Measurements from ENCODE around the gene CSMD2. TPM values are rescaled to one million over a fixed set of nuclear protein-coding genes. Genes with fewer than 3 reads are reported as not detected.

Gene CSMD2
- total RNA-seq, 1 donor from 2014 or later = 0.55 TPM

DNA sequence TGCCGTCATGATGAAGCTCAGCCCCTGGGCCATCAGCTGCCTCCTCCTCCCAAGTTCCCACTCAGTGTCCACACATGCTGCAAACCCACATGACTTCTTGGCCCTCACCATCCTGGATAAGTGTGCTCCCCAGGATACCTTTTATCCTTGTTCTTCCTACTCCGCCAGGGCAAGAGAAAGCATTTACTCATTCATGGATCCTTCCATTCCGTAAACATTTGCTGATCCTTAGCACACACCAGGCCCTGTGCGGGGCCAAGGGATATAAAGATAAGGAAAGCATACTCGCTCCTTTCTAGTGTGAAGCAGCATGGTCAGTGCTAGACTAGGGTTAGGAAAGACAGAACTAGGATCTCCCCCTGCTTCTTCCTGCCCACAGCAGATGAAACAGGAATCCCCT is 423.3 kb downstream of the CSMD2 start:
- Mint-ChIP-seq H3K4me1 (ENCODE audit: low read depth) (no peaks in the 10 kb centered on the region), H3K4me3 (ENCODE audit: unreplicated experiment) (no peak overlapping the region), H3K36me3 (ENCODE audit: low read depth) (no peaks in the 10 kb centered on the region), H3K27ac (ENCODE audit: unreplicated experiment) (no peak overlapping the region), H3K9me3 (ENCODE audit: low read depth) (no peaks in the 10 kb centered on the region), H3K27me3 (ENCODE audit: low read depth) (peaks cover 2% of the 10 kb centered on the region)
- DNase-seq (ENCODE audit: low spot score) = no peak
- TF ChIP-seq, protein P1, sequence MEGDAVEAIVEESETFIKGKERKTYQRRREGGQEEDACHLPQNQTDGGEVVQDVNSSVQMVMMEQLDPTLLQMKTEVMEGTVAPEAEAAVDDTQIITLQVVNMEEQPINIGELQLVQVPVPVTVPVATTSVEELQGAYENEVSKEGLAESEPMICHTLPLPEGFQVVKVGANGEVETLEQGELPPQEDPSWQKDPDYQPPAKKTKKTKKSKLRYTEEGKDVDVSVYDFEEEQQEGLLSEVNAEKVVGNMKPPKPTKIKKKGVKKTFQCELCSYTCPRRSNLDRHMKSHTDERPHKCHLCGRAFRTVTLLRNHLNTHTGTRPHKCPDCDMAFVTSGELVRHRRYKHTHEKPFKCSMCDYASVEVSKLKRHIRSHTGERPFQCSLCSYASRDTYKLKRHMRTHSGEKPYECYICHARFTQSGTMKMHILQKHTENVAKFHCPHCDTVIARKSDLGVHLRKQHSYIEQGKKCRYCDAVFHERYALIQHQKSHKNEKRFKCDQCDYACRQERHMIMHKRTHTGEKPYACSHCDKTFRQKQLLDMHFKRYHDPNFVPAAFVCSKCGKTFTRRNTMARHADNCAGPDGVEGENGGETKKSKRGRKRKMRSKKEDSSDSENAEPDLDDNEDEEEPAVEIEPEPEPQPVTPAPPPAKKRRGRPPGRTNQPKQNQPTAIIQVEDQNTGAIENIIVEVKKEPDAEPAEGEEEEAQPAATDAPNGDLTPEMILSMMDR (IDR thresholded peaks at IDR 0.05) = no peak

DNA sequence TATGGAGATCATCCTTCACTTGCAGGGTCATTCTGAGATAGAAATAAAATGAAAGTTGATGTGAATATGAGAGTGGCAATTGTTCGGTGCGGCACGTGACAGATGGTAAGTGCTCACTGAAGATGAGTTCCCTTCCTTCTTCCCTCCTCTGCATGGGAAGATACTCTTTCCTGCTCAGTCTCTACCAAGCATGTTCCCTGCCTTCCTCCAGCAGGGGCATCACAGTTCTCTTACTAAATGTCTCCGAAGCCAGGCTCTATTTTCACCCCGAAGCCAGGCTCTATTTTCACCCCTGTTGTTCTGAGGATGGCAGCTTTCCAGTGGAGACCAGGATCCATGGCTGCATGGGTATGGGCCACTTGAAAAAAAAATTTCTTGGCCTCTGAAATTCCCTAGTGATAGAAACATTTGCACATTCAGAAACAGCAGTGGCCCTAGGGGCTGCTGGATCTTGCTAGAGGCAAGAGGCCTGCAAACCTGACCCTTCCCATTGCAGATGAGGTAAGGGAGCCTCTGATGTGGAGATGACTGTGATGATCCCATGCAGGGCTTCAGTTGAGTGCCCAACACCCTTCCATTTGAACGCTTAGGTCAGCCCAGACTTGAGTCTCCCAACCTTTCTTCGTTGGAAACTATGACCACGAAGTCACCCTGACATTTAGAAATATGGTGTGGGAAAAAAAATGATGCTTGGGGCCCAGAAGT is 424.8 kb downstream of the CSMD2 start:
- no peaks in the 10 kb centered on the region for H3K9me3 Mint-ChIP-seq (ENCODE audit: low read depth)
- no peak overlapping the region for H3K4me3 Mint-ChIP-seq (ENCODE audit: unreplicated experiment)
- H3K27ac Mint-ChIP-seq (ENCODE audit: unreplicated experiment) = no peak overlapping the region
- H3K27me3 Mint-ChIP-seq (ENCODE audit: low read depth) = peaks cover 2% of the 10 kb centered on the region
- DNase-seq (ENCODE audit: low spot score) = no peak
- H3K4me1 Mint-ChIP-seq (ENCODE audit: low read depth) = no peaks in the 10 kb centered on the region
- no peaks in the 10 kb centered on the region for H3K36me3 Mint-ChIP-seq (ENCODE audit: low read depth)
- TF ChIP-seq, protein P1 (IDR thresholded peaks at IDR 0.05) = no peak

DNA sequence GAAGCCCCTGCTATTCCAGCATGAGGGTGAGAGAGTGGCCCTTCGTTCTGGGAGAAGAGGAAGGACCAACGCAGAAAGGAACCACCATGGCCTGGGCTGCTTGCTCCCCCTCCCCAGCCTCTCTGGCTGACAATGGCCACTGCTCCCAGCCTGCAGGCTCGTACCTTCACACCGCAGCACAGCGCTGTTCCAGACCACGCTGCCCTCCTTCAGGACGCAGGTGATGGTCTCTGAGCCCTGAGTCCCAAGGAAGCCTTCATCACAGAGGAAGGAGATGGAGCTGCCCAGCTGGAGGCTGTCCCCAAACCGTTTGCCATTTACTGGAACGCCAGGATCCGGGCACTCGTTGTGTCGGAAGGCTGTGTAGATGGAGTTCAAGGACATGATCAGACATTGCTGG is 426.1 kb downstream of the CSMD2 start:
- Mint-ChIP-seq H3K4me1 (ENCODE audit: low read depth) (no peaks in the 10 kb centered on the region), H3K9me3 (ENCODE audit: low read depth) (no peaks in the 10 kb centered on the region), H3K4me3 (ENCODE audit: unreplicated experiment) (no peak overlapping the region), H3K27ac (ENCODE audit: unreplicated experiment) (no peak overlapping the region), H3K27me3 (ENCODE audit: low read depth) (peaks cover 4% of the 10 kb centered on the region), H3K36me3 (ENCODE audit: low read depth) (no peaks in the 10 kb centered on the region)
- no peak for DNase-seq (ENCODE audit: low spot score)
- TF ChIP-seq, protein P1 (IDR thresholded peaks at IDR 0.05) = no peak

DNA sequence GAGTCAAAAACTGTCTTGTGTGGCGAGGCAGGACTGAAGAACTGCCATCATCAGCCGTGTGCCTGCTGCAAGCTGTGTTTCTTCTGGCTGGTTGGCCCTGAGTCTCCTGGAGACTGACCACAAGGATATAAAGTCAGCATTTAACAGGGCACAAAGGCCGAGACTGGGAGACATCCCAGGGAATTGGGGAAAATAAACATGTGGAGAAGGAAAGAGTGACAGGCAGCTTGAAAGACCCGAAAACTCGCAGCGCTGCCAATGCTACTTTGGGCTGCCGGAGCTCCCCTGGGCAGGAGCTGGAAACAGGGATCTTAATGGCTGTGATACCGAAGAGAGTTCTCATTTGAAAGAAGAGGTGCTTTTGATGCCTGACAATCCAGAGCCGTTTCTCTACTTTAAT is 426.5 kb downstream of the CSMD2 start:
- no peak overlapping the region for H3K4me3 Mint-ChIP-seq (ENCODE audit: unreplicated experiment)
- no peaks in the 10 kb centered on the region for H3K36me3 Mint-ChIP-seq (ENCODE audit: low read depth)
- TF ChIP-seq, protein P1 (IDR thresholded peaks at IDR 0.05) = no peak
- peaks cover 4% of the 10 kb centered on the region for H3K27me3 Mint-ChIP-seq (ENCODE audit: low read depth)
- DNase-seq (ENCODE audit: low spot score) = no peak
- H3K4me1 Mint-ChIP-seq (ENCODE audit: low read depth) = no peaks in the 10 kb centered on the region
- H3K27ac Mint-ChIP-seq (ENCODE audit: unreplicated experiment) = no peak overlapping the region
- no peaks in the 10 kb centered on the region for H3K9me3 Mint-ChIP-seq (ENCODE audit: low read depth)

DNA sequence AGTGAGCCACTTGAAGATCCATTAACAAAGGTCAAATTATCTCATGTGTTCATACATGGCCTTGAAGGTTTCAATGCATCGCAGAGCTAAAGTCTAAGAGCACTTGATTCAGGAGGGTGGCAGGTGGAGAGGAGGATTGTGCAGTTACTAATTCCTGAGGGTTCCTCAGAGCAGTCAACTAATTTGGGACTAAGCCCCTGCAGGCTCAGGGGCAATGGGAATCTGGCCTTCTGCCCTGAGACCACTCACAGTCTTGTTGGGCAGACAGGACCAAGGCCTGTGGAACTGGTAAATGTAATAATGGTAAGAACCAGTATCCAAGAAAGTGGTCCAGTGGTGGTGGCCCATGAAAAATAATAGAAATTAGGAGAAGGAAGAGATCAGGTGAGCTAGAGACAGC is 428.5 kb downstream of the CSMD2 start:
- Mint-ChIP-seq H3K36me3 (ENCODE audit: low read depth) (no peaks in the 10 kb centered on the region), H3K4me1 (ENCODE audit: low read depth) (no peaks in the 10 kb centered on the region), H3K4me3 (ENCODE audit: unreplicated experiment) (no peak overlapping the region), H3K9me3 (ENCODE audit: low read depth) (no peaks in the 10 kb centered on the region), H3K27me3 (ENCODE audit: low read depth) (peaks cover 6% of the 10 kb centered on the region), H3K27ac (ENCODE audit: unreplicated experiment) (no peak overlapping the region)
- TF ChIP-seq, protein P1 (IDR thresholded peaks at IDR 0.05) = no peak
- DNase-seq (ENCODE audit: low spot score) = no peak
